GM18868 (cell line): ENCODE results near the gene PRAMEF26.
"Not testable (repeated sequence)": the region's sequence is repeated elsewhere in the genome, so short reads cannot be mapped to it uniquely, and the experiment has no call there.

Experiments used
- ATAC-seq: cut with Tn5 transposase; IDR thresholded peaks from one replicate; pipeline ENCODE4 v1.9.1; 2021; ENCODE audit warnings: mild to moderate bottlenecking, moderate library complexity; ENCODE audit not compliant: unreplicated experiment

The PRAMEF26 gene

DNA sequence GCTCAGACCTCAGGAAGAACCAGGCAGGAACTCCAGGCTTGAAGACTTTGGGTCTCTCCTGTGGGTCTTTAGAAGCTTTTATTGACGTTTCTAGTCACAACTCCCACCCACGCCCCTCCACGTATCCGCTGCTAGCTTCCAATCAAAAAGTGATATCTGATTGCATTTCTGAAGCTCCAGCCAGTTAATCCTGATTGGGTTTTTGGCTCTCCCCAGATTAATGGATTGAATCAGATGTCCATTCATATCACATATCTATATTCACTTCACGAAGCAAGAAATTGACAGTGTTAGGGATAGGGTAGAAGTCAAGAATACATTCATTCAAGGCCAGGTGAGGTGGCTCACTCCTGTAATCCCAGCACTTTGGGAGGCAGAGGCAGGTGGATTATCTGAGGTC lies at the start of gene PRAMEF26:
Gene PRAMEF26, minus strand, starts transcription at position 101 of the 400 bp plus-strand sequence. CDS start 2,914 bp downstream, outside the sequence.
- ATAC-seq, result not testable (repeated sequence)

DNA sequence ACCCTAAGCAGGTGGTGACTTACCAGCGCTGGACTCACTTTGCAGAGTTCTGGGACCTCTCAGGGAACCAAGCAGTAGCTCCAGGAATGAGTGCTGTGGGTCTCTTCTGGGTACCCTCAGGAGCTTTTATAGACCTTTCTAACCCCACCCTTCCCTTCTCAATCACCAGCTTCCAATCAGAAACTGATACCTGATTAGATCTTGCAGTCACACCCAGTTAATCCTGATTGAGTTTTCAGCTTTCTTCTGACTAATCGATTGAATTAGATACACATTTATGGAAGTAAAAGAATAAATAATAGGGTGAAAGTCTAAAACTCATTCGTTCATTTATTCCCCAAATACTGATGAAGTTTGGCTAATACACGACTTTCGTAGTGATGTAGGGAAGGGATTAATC lies 45.5 kb upstream of the PRAMEF26 start, which contains the start of gene PRAMEF13:
Gene PRAMEF13, minus strand, starts transcription at position 101 of the 400 bp plus-strand sequence. CDS start 1,820 bp downstream, outside the sequence.
- ATAC-seq, result not testable (repeated sequence)

DNA sequence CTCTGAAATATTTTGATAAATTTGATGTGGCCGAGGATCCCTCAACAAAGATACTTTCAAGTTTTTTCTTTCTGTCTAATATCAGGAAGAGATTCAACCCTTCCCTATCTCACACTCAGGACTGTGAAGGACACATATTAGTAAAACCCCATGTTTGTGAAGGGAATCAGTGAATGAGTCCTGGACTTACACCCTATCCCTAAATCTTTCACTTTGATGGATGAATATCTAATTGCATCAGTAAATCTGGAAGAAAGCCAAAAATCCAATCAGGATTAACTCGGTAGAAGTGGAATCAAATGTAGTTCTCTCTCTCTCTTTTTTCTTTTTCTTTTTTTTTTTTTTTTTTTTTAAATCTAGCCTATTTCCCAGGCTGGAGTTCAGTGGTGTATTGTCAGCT lies 15.7 kb upstream of the PRAMEF26 start, which contains the start of gene PRAMEF9:
Gene PRAMEF9, plus strand, starts transcription at position 301 of the 400 bp plus-strand sequence. CDS start 3,433 bp downstream, outside the sequence.
- not testable (repeated sequence) for ATAC-seq

DNA sequence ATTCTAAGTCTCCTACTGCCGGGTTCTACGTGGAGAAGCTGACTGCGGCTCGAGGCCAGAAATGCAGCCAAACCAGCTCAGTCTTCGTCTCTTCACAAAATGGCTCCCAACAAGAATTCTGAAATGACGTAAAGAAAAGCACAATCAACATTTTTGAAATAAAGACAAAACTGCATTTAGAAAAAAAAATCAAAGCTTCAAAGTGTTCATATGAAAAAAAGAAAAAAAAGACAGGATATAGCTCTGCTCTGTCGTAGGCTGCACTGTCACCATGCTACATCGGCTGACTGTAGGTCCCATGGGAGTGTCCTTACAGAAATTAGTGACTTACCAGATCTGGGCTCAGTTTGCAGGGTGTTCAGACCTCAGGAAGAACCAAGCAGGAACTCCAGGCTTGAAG lies 9.7 kb upstream of the PRAMEF26 start, which contains the start of gene HNRNPCL4:
Gene HNRNPCL4, minus strand, starts transcription at position 101 of the 400 bp plus-strand sequence. CDS start 164 bp downstream, outside the sequence.
- ATAC-seq, result not testable (repeated sequence)

DNA sequence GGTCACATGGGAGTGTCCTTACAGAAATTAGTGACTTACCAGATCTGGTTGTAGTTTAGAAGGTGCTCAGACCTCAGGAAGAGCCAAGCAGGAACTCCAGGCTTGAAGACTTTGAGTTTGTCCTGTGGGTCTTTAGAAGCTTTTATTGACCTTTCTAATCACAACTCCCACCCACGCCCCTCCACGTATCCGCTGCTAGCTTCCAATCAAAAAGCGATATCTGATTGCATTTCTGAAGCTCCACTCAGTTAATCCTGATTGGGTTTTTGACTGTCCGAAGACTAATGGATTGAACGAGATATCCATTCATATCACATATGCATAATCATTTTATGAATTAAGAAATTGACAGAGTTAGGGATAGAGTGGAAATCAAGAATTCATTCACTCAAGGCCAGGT lies 39.1 kb downstream of the PRAMEF26 start, which contains the start of gene HNRNPCL2:
Gene HNRNPCL2, minus strand, starts transcription at position 101 of the 400 bp plus-strand sequence. CDS start 454 bp downstream, outside the sequence.
- not testable (repeated sequence) for ATAC-seq
